ENCODE data around the gene MAP1S. TPM values are rescaled to one million over a fixed set of nuclear protein-coding genes. Genes with fewer than 3 reads are reported as not detected.

Gene MAP1S
- total and polyA plus RNA-seq, 2 of the 4 experiments (the other 2 are of a cell fraction) = 6.1 to 48.6 TPM

- no TSS peak for BruUV-seq (replicated peaks)
- no peak overlapping the region for H2BK5ac ChIP-seq (ENCODE audit: low read depth, low read length, poor library complexity, severe bottlenecking)
- no peak overlapping the region for H2BK15ac ChIP-seq (ENCODE audit: low read depth, low read length)
- H3K4me3 ChIP-seq (ENCODE audit: insufficient read depth, low read depth, low read length) = no peak overlapping the region
- no peak overlapping the region for H4K8ac ChIP-seq (ENCODE audit: low read depth in 2 of 2, low read length in 2 of 2)
- TF ChIP-seq RAD21 (IDR thresholded peaks at IDR 0.05; ENCODE audit: low read length) (no peak), USF2 (IDR thresholded peaks at IDR 0.05; ENCODE audit: low read depth, low read length) (peak; percentile 34; the same call in 1 of the 2 replicates), RCOR1 (IDR thresholded peaks at IDR 0.05; ENCODE audit: insufficient replicate concordance, low read length) (no peak)
- POLR2A ChIA-PET (ENCODE audit: unreplicated experiment) = no interaction called here
- no peak overlapping the region for H3K14ac ChIP-seq (replicated peaks; ENCODE audit: low read depth, low read length)
- H2BK120ac ChIP-seq (ENCODE audit: low read depth, low read length) = no peak overlapping the region
- no peak overlapping the region for H3K56ac ChIP-seq (ENCODE audit: extremely low read depth, insufficient read depth, low read length)
- no peak overlapping the region for H3K18ac ChIP-seq (ENCODE audit: low read depth, low read length)
- dilution Hi-C loops (cut with HindIII; ENCODE audit: low sequenced_read_pairs, unreplicated experiment) (no loop called here), intact Hi-C loops (cut with micrococcal nuclease) (no loop called here), in situ Hi-C loops (cut with MboI; ENCODE audit: low sequenced_read_pairs) (loop anchor here (10.0 kb wide), 1 partner anchor 148 kb away; the partner anchor contains the start of gene RPL18A)
- no peak overlapping the region for H2AK5ac ChIP-seq (ENCODE audit: low read depth, low read length)
- H2AK9ac ChIP-seq (replicated peaks; ENCODE audit: low read depth, low read length, poor library complexity) = no peak overlapping the region
- DNase-seq (peak; percentile 39), ATAC-seq (ENCODE audit: low read depth) (peak; percentile 91)
- no peaks in the 10 kb centered on the region for H3K79me1 ChIP-seq (ENCODE audit: low read depth in 1 of 2, low read length in 2 of 2)
- H3K27me3 ChIP-seq (ENCODE audit: control insufficient read depth, insufficient read depth, low read length) = no peaks in the 10 kb centered on the region; the same call in 1 of the 2 replicates
- no peak overlapping the region for H3K4ac ChIP-seq (ENCODE audit: low read depth, low read length)
- CTCF ChIA-PET = interaction anchor here (1.4 kb wide), 1 partner anchor 60 kb away, joined by 3 read pairs; no protein-coding TSS in a partner anchor
- H3K4me2 ChIP-seq (ENCODE audit: low read depth, low read length) = no peak overlapping the region
- WGBS, 2 experiments (ENCODE audit: extremely low coverage in 2 of 2, insufficient read length in 1 of 2) = 11% methylated on average over 12 of the region's 17 CpGs; no CpG with 5 or more reads in 1 of the 2 experiments
- no peaks in the 10 kb centered on the region for H3K9me1 ChIP-seq (ENCODE audit: insufficient read depth, low read length)
- no peaks in the 10 kb centered on the region for H3K4me1 ChIP-seq (ENCODE audit: control insufficient read depth, insufficient read depth, low read length)
- no peaks in the 10 kb centered on the region for H3K9me3 ChIP-seq (ENCODE audit: control insufficient read depth, insufficient read depth, low read length)
- no peak overlapping the region for H3K23ac ChIP-seq (ENCODE audit: low read depth, low read length)
- no peak overlapping the region for H3K27ac ChIP-seq (ENCODE audit: insufficient read depth, low read length)
- H4K20me1 ChIP-seq (ENCODE audit: insufficient read depth, low read length) = no peaks in the 10 kb centered on the region
- H3K36me3 ChIP-seq (ENCODE audit: control insufficient read depth, insufficient read depth, low read length) = no peaks in the 10 kb centered on the region
- no peak overlapping the region for H2BK20ac ChIP-seq (ENCODE audit: low read depth, low read length)
- H3K9ac ChIP-seq (ENCODE audit: low read depth, low read length) = no peak overlapping the region
- no peak overlapping the region for H4K5ac ChIP-seq (ENCODE audit: low read depth, low read length)
- no peak overlapping the region for H4K91ac ChIP-seq (ENCODE audit: insufficient read depth, low read depth, low read length)
- peak overlapping the region; percentile 68 for H2AFZ ChIP-seq (replicated peaks; ENCODE audit: low read length, poor library complexity)
Measured at GRCh38 chr19:17706750-17707181, 12.5 kb upstream of the MAP1S start.
